HG03196 (cell line): Measurements from ENCODE around the gene PRKAA1.
"Not testable (repeated sequence)": the region's sequence is repeated elsewhere in the genome, so short reads cannot be mapped to it uniquely, and the experiment has no call there.

Experiments
- ATAC-seq: cut with Tn5 transposase; IDR thresholded peaks from one replicate; pipeline ENCODE4 v1.9.1; 2021; ENCODE audit not compliant: unreplicated experiment

PRKAA1 gene

GRCh38 chr5:40826489-40827187 lies 28.5 kb upstream of the PRKAA1 start:
- ATAC-seq = no peak

GRCh38 chr5:40825461-40826043 lies 27.4 kb upstream of the PRKAA1 start:
- not testable (repeated sequence) for ATAC-seq

DNA sequence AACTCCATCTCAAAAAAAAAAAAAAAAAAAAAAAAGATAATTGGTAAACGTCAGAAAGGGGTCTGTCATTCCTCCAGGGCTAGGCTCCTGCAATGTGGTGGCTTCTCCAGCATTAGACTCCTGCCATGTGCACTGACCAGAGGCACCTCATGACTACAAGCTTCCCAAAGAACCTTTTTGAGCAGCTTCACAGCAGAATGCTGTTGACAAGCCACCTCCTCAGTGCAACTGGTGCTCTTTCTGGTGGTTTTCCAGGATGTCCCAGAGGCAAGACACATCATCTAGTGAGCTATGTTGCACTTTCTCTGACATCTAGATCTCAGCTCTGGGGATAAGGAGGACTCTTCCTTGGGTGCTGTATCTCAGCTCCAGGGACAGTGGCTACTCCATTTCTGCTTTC lies 25.3 kb upstream of the PRKAA1 start:
- ATAC-seq = no peak

DNA sequence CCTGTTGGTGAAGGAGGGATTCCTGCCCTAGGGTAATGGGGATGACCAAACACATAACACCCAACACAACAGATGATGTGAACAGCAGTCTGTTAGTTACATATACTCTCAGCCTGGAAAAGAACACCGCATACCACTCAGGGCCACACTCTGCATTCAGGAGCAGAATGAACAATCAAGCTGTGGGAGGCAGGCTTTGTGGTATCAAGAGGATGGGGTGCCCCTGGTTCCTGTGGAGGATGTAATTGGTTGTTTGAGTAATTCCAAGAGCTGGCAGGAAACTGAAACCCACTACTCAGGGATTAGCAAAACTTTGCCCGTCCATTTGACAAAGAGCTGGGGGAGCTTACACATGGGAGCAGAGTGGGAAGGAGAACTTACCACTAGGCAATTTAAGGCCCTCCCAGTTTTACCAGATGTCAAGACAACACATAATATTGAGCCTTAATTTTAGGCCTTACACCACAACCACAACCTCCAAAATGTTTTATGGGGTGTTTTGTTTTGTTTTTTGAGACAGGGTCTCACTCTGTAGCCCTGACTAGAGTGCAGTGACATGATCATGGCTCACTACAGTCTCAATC lies 15.6 kb upstream of the PRKAA1 start:
- ATAC-seq = no peak

- ATAC-seq = no peak
These were observed 14.0 kb upstream of the PRKAA1 start for GRCh38 chr5:40812125-40812524.

DNA sequence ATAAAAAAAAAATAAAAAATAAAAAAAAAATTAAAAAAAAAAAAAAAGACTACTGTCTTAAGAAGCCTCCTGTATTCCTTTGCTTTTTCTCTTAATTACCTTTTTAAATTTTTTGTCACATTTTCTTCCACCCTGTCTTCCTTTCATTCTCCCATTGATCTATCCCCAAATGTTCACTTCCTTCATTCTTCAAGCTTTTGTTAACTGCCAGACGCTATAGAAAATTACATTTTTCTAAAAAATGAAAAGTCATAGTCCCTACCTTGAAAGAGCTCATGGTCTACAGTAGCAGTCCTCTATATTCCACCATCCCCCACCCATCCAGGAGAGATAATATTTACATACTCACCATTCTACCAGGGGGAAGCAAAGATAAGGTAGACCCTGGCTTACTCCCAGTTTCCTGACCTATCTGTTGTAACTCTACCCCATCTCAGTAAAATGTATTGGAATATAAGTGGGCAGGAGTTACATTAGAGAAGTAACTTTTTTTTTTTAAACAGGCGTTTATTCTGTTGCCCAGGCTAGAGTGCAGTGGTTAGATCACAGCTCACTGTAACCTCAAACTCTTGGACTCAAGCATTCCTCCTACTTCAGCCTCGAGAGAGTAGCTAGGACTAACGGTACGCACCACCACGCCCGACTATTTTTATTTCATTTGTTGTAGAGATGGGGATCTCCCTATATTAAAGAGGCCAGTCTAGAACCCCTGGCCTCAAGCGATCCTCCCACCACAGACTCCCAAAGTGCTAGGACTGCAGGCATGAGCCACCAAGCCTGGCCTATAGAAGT lies 3.8 kb upstream of the PRKAA1 start:
- ATAC-seq = no peak

DNA sequence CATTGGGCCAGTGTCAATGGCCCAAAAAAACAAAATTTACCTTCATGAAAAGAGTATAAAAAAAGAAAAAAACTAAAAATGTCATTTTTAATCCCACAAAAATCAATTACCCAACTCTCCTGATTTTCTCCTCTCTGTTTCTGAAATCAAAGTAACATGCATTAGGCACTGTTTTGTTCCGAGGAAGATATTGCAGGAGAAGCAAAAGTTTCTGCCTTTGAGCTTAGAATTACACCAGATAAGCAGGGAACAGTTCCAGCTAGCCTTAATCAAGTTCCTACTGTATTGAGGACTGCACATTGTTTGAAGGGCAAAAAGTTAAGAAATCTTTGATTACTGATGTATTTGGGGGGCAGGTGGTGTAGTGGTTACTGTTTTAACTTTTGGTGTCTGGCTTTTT lies 1.1 kb upstream of the PRKAA1 start:
- ATAC-seq = no peak

DNA sequence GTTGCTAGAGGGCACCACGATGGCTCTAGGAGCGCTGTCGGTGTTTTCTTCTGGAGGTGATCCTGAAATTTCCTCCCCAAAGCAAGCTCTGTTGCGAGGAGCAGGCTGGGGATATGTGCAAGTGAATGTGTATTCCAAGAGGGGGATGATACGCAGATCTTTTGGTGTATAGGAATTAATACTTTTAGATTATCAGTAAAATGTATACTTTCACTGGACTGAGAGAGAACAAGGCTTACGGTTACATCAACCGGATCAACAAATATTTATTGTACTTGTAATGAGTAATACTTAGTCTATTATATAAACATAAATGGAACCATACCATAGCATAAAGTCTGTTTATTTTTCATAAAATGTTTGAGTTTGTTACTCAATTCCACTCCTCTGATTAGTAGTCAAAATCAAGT lies 632 bp upstream of the PRKAA1 start:
- ATAC-seq = no peak

- ATAC-seq = peak; percentile 43
These were observed 732 bp downstream of the PRKAA1 start for GRCh38 chr5:40797273-40798011.

DNA sequence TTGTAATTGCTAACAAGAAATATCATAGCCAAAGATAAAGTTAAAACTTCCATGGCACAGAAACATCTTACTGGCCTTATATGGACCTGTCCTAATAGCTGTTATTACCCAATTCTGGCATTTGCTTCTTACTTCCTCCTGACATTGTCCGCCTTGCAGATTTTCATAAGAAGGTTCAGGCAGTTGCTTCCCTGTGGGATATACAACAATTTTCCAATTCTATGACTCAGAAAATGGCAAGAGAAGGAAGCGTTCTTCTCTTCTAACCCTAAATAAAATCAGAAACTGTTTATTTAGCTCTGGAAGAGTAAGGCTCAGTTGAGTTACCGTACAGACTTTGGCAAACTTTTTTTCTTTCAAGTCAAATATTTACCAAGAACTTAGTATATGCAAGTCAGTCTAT lies 1.7 kb downstream of the PRKAA1 start:
- ATAC-seq = no peak

GRCh38 chr5:40794877-40795276 lies 3.3 kb downstream of the PRKAA1 start:
- ATAC-seq = not testable (repeated sequence)

- ATAC-seq = not testable (repeated sequence)
These were observed 3.8 kb downstream of the PRKAA1 start for GRCh38 chr5:40794340-40794739.

GRCh38 chr5:40792691-40793090 lies 5.5 kb downstream of the PRKAA1 start:
- ATAC-seq = not testable (repeated sequence)

DNA sequence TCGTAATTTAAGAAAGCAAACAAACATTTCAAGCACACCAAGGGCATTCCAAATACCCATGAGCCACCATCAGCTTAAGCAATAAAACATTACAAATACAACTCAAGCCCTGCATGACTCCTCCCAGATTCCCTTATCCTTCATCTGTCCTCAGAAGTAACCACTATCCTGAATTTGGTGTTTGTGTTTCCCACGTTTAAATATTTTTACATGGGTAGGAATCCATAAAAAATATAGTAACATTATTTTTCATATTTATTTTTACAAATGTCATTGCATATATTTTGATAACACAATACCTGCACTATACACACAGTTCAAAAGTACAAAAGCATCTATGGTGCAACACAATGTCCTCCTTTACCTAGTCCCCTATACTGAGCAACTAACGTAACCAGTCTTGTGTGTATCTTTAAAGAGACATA lies 6.4 kb downstream of the PRKAA1 start:
- ATAC-seq = no peak

DNA sequence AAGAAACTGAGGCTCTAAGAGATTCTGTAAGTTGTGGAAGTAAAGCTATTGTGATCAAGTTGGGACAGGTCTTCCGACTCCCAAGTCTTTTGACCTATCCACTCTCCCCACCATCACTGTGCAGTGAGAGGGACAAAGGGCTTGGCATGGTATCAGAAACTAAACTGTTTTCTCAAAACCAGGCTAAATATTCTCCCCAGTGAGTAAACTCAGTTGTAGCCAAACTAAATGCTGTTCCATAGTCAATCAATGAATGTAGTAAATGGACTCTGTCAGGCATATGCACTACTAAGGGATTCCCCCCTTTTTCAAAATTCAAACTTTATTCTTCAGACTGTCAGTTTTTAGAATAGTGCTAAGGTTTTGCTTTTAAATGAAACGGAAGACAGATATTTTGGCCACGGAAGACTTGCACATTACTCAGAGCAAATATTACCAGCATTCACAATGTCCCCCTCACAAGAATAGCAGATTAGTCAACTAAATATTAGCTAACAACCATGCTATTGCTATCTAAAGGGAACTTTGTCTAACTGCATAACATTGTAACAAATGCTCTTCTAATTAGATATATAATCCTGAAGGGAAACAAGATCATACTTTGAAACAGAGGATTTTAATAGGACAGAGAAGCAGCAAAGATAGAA lies 7.1 kb downstream of the PRKAA1 start:
- no peak for ATAC-seq

- ATAC-seq = not testable (repeated sequence)
These were observed 9.2 kb downstream of the PRKAA1 start for GRCh38 chr5:40788941-40789340.

- no peak for ATAC-seq
These were observed 10.2 kb downstream of the PRKAA1 start for GRCh38 chr5:40787986-40788385.

DNA sequence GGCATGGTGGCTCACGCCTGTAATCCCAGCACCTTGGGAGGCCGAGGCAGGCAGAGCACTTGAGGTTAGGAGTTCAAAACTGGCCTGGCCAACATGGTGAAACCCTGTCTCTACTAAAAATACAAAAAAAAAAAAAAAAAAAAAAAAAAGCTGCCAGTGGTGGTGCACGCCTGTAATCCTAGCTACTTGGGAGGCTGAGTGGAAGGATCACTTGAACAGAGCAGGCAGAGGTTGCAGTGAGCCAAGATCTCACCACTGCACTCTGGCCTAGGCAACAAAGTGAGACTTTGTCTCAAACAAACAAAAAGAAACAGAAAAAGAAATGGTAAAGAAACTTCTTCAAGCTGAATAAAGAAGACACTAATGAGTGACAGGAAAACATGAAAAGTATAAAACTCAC lies 11.5 kb downstream of the PRKAA1 start:
- not testable (repeated sequence) for ATAC-seq

DNA sequence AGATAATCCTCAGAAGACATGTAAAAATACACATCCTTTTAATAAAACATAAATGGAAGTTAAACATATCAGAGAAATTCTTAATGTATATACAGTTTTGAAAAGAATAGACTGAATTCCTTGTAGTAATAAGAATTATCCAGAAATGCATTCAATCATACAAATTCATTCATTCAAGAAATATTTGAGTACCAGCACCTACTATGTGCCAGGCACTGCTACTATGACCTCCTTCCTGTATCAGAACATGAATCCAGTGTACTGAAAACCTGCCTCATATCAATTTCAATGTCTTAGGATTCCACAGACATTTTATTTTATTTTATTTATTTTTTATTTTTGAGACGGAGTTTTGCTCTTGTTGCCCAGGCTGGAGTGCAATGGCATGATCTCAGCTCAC lies 13.3 kb downstream of the PRKAA1 start:
- ATAC-seq = no peak

DNA sequence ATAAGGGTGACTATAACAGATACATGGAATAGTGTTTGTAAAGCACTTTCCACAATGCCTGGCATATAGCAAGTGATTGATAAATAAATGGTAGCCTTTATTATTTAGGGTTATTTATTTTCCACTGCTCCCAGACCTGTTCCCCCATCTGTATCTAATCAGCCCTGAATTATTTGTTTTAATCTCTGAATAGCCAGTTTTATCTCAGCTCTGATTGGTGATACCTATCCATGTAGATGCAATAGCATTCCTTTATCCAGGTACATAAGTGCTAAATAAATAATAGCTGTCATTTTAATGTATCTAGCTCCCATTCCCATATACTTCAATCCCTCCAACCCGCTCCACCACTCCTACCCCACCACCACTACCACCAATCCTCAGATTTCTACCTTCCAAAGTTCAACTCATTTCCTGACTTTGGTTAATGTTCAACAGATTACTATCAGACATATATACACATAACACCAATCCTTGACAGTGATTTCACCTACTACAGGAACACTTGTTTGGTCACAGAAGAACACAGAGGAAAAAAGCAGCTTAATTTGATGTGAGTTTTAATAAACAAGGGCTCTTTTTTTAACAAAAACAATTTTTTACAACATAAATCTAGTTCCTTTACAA lies 14.0 kb downstream of the PRKAA1 start:
- ATAC-seq = no peak
